Omental fat pad (tissue), 4 donors: ENCODE data around the gene DCLK2. TPM values are rescaled to one million over a fixed set of nuclear protein-coding genes. Genes with fewer than 3 reads are reported as not detected.

ENCODE experiments used
- ATAC-seq: fragments of 150-250 bp; one replicate; pipeline ENCODE4 v1.9.1; 2016; ENCODE audit warnings: mild to moderate bottlenecking, moderate library complexity; ENCODE audit not compliant: low FRiP score
- DNase-seq: peaks from one replicate; pipeline ENCODE4 v3.0.0-alpha.2; 2019; ENCODE audit warnings: low spot score
- CTCF ChIP-seq, 3 donors: fragments of 450-650 bp; IDR thresholded peaks; one replicate each; pipeline ENCODE4 v1.5.1; 2016 to 2017; ENCODE audit warnings: antibody characterized with exemption in 3 of 3, mild to moderate bottlenecking in 3 of 3, moderate library complexity in 2 of 3
- total RNA-seq, 4 donors: library from RNA; depleted of rRNA; stranded (reverse); fragments of >200 nt; gene quantifications; one replicate each; pipeline ENCODE4 v1.1.0, GENCODE V29; 2016

DCLK2 gene
- total RNA-seq, 4 donors from 2014 or later, result 4.9 to 8.8 (median 6.7) TPM

- no peak for ATAC-seq
- TF ChIP-seq CTCF (IDR thresholded peaks at IDR 0.05), result no peak
Observed at GRCh38 chr4:150090836-150091235, 12.6 kb downstream of the DCLK2 start.

GRCh38 chr4:150094676-150095075 lies 16.4 kb downstream of the DCLK2 start:
- DNase-seq (no peak), ATAC-seq (no peak)
- TF ChIP-seq CTCF (IDR thresholded peaks at IDR 0.05), result no peak

More at GRCh38 chr4:150090836-150091235, 12.6 kb downstream of the DCLK2 start:
- no peak for DNase-seq

- ATAC-seq, result no peak
- no peak for TF ChIP-seq CTCF (IDR thresholded peaks at IDR 0.05)
- DNase-seq, result no peak
Observed at GRCh38 chr4:150096625-150097024, 18.4 kb downstream of the DCLK2 start.

GRCh38 chr4:150098214-150098613 lies 20.0 kb downstream of the DCLK2 start:
- no peak for DNase-seq
- TF ChIP-seq CTCF (IDR thresholded peaks at IDR 0.05), result no peak
- ATAC-seq, result no peak

- ATAC-seq (no peak), DNase-seq (no peak)
- TF ChIP-seq CTCF (IDR thresholded peaks at IDR 0.05), result no peak
Observed at GRCh38 chr4:150104404-150105027, 26.3 kb downstream of the DCLK2 start.

- no peak for TF ChIP-seq CTCF (IDR thresholded peaks at IDR 0.05)
- no peak for DNase-seq
- ATAC-seq, result no peak
Observed at GRCh38 chr4:150106886-150107285, 28.6 kb downstream of the DCLK2 start.

GRCh38 chr4:150108691-150109090 lies 30.4 kb downstream of the DCLK2 start:
- DNase-seq (no peak), ATAC-seq (no peak)
- TF ChIP-seq CTCF (IDR thresholded peaks at IDR 0.05), result no peak
